GM19395 (cell line): ENCODE results near the gene SGK1.
"Not testable (repeated sequence)": the region's sequence is repeated elsewhere in the genome, so short reads cannot be mapped to it uniquely, and the experiment has no call there.

ENCODE experiments used
- ATAC-seq: cut with Tn5 transposase; IDR thresholded peaks from one replicate; pipeline ENCODE4 v1.9.1; 2021; ENCODE audit warnings: mild to moderate bottlenecking, moderate library complexity; ENCODE audit not compliant: unreplicated experiment

Gene SGK1

DNA sequence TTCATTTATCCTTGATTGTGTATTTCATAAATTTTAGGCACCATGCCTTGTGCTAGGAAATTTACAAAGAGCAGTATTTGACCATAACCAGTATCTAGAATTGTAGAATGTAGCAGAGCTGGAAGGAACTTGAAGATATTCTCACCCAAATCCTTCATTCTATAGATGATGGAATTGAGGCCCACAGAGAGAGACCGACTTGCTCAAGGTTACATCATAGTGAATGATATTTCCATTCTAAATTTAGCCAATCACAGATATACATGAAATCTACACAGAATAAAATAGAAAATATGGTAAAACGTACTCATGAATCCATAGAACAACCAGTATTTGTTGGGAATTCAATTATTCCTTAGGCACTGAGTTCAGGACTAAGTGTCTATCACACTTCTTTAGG, 10.9 kb upstream of the SGK1 start:
- no peak for ATAC-seq

DNA sequence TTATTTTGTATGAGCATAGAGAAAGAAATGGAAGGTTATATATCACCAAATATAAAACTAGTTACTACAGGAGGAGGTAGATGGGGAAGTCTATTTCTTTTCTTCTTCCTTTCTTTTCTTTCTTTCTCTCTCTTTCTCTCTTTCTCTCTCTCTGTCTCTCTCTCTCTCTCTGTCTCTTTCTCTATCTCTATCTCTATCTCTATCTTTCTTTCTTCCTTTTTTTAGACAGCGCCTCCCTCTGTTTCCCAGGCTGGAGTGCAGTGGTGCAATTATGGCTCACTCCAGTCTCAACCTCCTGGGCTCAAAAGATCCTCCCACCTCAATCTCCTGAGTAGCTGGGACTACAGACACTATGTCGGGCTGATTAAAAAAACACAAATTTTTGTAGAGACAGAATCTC, 10.2 kb upstream of the SGK1 start:
- no peak for ATAC-seq

DNA sequence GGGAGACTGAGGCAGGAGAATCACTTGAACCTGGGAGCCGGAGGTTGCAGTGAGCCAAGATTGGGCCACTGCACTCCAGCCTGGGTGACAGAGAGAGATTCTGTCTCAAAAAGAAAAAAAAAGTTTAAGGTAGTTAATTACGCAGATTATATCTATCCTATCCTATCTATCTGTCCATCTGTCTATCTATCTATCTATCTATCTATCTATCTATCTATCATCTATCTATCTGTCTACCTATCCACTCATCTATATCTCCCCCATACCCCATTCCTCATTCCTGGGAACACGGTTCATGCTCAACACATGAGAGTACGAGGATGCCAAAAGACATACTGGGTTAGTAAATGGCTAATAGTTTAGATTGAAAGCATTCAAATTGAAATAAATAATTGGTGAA, 8.3 kb upstream of the SGK1 start:
- not testable (repeated sequence) for ATAC-seq

DNA sequence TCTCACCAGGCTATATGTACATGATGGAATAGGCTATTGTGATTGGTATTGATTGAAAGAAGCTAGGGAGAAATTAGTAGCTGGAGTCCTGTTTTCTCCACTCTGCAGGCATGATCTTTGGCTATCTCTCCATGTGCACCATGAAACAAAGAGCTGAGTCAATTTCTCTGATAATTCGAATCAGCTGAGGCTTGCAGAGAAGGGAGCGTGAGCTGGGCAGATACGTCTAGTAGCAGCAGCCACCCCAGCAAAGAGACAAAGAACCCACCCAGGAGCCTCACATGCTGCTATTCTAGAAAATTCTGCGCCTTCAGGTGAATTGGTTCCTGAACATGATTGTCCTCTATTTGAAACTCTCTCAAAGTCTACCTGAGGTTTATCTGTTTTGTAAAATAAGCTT, 6.9 kb upstream of the SGK1 start:
- ATAC-seq = no peak

DNA sequence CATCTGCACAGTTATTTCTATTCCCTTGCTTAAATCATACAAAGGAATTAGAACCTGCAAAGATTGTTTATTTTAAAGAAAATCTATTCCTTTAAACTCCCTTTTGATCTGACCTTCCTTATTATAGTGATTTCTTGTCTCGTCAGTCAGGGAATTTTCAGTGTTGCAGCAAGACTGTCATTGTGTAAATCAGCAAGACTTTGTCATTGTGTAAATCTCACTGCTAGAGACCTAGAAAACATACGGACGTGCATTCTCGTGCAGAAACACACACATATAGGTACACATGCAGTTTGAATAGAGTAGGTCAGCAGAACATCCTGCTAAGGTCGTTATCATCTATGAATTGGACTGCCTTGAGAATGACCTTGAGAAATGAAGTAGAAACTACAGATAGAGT, 6.2 kb upstream of the SGK1 start:
- ATAC-seq = no peak

DNA sequence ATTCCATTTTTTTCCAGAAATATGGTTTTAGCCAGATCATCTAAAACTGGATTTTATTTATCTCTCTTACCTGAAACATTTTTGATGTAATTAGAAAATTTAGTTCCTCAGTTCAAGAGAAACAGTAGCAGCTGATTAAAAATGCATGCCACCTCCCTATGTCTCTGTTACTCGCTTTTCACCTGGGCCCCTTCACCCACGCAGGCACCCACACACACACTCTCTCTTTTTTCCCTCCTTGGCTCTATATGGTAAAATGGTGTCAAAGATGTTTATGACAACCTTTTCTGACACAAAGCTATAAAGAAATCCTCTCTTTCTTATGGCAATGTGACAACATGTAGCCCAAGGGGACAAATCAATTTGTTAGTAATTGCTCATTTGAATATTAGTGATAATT, 5.8 kb upstream of the SGK1 start:
- no peak for ATAC-seq

DNA sequence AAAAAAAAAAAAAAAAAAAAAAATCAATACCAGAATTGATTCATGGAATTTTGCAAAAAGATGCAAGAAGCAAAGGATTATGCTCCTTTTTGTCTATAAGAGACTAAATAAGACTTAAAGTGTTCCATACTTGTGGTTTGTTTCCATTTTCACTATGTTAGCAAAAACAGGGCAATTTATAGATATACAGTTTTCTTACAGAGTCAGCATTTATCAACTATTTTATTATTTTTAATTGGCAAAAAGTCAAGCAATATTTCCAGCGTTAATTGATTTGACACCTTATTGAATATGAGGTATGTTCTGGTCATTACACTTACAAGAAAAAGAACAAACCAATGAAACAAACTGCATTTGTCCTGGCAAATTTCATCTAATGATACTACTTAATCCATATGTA, 5.4 kb upstream of the SGK1 start:
- ATAC-seq = no peak

DNA sequence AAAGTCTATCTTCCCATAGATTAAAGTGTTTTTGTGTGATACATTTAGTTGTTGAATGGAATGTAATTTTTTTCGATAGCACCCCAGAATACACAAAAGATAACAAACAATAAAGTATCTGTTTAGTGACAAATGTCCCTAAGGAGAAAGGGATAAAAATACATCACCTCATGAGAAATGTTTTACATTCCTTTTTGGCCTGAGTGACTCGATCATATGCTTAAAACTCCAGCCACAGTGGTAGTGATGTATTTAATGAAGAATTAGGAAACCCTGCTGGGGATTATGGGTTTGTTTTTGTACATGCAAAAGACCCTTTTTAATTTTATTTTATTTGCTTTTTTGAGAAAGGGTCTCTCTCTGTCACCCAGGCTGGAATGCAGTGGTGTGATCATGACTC, 4.3 kb upstream of the SGK1 start:
- no peak for ATAC-seq

DNA sequence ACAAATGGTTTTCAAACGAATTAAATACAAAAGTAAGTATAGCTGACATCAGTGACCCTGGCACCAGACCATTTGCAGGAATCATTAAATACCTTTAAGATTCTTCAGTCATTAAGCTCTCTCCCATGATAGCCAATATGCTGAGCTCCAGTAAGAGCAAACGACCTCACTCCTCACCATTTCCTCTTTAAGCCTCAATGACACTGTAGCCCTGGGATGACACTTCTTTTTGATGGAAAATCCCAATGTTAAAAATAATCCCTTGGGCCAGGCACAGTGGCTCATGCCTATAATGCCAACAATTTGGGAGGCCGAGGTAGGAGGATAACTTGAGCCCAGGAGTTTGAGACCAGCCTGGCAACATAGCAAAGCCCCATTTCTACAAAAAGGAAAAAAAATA, 3.3 kb upstream of the SGK1 start:
- ATAC-seq = no peak

DNA sequence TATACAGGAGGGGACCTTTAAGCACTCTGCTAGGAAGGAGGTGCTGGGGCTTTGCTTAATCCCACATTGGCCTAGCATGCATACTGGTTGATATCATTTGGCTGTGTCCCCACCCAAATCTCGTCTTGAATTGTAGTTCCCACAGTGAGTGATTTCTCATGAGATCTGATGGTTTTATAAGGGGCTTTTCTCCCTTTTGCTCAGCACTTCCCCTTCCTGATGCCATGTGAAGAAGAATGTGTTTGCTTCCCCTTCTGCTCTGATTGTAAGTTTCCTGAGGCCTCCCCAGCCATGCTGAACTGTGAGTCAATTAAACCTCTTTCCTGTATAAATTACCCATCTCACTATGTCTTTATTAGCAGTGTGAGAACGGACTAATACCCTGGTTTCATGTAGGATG, 1.8 kb upstream of the SGK1 start:
- ATAC-seq = not testable (repeated sequence)

DNA sequence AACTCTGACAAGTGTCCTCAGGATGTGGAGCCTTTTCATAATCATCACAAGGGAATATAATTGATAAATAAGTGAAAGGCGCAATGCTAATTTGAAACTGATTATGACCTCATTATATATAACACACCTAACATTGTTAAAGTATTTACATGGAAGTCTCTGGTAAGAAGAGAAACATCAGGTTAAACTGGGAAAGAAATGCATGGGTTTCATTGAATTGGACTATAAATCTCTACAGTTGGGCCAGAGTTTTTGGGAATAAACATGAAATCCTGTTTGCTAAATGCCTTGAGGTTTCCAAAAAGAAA, 1.0 kb upstream of the SGK1 start:
- ATAC-seq = no peak

DNA sequence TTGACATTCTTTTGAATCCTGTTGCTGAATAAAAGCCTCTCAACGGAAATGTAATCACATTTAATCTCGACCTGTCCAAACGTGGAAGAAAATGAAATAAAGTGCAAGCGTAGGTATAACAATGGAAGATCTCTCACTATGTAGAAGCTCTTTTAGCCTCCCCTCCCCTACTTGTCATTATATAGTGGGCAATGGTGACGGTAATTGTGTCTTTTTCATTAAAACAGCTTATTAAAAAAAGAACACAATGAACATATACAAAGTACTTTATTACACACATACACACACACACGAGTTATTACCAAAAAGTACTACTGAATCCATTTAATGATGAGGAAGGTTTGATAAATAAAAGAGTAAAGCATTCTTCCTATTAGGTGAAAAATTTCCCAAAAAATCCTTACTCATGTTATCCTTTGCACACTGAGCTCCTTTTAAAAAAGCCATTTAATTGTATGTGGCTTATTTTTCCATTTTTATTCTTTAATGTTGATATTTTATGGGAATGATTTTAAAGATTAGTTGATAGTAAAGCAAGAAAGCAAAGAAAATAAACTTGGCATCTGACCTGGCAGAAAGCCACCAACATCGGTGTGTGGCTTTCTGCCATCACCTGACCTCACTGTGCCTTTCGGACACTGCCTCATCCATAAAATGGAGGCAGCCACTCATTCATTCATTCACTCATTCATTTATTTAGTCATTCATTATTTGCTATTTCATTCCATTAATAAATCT, 493 bp upstream of the SGK1 start:
- no peak for ATAC-seq

DNA sequence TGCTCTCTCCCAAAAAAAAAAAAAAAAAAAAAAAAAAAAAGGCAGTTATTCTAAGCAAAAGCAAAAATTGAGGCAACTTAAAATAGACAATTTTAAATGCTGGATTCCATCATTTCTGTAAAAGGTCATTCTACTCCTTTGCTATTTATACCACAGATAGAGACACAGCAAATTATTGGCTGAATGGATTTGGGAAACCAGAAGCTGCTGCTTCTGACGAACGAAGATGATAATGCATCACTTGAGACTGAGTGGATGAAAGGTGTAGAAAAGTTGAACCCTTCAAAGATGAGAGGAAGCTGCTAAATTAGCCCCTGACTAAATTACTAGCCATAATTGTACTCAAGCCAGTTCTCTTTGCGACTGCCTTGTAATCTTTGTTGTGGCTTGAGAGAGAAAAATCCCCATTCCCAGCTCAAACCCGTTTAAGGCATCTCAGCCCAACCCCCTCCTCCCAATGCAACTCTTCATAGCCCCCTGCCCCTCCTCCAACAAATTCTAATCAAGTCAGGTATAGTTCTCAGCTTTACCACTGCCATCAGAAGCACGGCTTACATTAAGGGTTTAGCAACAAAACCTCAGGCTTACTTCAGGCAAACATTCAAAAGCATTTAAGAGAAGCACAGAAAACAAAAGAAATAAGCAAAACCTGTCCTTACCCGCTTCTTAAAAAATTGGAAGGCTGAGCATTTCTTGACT, 1.0 kb downstream of the SGK1 start:
- ATAC-seq = no peak

DNA sequence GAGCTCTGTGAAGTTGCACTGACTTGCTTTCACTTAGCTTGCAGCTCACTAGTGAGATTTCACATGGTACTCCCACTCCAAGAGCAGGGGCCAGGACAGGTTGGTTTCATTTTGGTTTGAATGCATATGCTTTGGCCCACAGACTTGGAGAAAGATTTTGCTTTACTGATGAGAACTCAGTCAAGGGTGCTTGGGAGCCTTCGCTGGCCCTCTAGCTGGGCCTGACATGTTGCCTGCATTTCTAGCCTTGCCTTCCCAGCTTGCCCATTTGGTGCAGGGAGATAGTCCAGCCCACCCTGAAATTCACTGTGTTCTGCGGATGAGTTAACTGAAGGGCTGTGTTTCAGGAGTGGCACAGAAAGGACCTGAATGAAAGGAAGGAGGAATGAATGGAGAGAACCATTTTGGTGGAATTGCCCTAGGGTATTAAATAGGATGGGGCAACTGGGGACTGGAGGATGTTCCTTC, 1.9 kb downstream of the SGK1 start:
- ATAC-seq = no peak

DNA sequence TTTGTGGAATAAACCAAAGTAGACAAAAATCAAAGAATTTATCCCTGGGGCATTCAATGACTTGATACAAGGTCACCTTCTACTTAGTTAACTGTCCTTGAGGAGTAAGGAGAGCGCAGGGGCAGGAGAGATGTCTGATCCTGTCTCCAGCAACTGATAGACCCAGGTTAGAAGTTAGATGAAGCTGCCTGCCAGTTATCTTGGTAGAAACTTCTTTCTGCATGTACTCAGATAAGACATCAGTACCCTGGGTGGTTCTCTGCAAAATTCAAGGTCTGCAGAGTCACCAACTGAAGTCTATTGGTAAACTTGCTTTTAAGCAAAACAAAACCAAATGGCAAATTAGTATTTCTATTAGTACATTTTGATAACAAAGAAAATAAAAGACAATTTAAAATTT, 2.7 kb downstream of the SGK1 start:
- ATAC-seq = no peak

DNA sequence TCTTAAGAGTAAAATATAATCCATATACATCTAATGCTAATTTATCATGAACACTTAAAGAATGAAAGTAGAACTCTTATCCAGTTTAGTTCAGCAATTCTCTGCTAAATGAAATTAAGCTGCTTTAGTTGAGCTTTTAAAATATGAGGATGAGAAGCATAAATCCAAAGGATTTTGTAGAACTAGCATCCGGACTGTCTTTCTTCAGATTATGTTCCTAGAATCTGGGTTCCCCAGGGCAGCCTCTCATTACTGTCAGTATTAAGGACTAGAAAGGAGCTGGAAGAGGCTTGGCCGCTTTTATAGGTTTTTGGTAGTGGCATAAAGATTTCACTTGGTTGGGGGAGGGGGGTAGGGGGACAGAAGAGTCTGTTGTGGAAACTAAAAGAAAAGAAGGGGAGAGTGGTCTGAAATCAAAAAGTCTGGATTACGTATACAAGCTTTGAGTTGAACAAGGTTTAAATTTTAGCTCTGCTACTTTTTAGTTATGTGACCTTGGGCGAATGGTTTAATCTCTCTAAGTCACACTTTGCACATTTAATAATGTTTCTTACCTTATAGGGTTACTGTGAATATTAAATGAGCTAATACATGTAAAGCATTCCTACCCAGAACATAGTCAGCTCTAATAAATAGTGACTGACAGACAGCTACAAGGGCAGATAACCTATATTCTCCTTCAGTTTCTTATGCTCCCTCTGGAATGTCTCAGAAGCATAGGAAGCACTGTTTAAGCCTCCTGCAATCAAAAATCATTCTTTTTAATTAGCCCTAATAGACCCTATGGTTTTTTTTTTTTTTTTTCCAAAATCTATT, 3.7 kb downstream of the SGK1 start:
- ATAC-seq = no peak

DNA sequence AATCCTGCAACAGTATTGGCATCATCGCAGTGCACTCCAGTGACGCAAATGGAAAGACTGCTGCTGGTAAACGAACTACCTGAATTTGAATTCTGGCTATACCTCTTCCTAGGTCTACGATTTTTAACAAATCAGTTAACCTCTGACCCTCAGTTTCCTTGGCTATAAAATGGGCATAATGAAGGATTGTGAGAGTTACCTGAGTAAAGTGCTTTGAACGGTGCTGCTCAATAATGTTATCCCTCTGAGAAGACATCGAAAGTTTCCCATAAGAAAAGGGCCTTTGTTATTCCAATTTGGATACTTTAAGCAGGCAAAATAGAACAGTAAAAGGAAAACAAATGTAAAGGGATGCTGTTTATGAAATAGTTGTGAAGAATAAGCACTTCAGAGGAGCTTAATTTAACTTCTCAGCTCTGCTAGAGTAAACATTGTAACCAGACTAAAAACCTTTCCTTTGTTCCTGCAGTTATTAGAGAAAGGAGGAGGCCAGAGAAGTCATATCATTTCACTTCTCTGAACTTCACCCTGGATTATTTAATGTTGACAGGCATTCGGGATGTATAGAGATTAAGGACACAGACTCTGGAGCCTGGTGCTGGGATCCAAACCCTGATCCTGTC, 5.8 kb downstream of the SGK1 start:
- no peak for ATAC-seq

DNA sequence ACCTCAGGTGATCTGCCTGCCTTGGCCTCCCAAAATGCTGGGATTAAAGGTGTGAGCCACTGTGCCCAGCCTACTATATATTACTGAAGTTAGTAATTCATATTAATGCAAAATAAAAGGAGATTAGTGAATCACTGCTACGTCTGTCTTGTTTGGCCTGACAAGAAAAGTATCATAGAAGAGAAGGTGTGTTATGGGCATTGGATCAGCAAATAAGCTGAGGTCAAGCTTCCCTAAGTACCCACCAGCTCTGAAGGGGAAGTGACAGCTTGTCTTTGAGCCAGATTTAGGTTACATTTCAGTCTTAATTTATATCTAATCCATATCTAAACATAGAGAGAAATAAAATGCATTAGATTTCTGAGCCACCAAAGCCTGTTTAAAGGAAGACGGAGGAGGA, 7.1 kb downstream of the SGK1 start:
- no peak for ATAC-seq

DNA sequence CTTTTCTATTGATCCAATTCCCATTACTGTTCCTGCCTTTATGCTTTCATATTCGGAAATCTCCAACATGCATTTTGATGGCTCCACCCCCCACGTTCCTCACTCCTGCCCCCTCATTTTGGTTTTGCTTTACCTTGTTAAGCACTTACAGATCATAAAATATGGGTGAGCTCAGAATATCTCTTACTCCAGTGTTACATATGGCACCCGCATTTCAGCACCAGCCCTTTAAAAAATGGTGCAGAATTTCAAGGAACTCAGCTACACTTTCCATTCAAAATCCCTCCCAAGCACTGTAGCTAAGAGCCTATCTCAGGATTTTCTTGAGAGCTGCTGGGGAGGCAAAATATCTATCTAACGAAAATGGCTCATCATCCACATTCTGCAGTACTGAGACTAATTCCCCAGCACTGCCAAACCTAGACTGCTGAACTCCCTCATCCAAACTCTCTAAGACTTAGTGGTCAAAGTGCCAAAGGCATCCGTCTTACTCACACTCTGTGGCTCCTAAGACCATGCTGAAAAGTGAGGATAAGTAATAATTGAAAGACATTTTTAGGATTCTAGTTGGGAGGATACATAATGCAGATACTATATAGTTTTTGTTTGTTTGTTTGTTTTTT, 7.8 kb downstream of the SGK1 start:
- ATAC-seq = no peak

DNA sequence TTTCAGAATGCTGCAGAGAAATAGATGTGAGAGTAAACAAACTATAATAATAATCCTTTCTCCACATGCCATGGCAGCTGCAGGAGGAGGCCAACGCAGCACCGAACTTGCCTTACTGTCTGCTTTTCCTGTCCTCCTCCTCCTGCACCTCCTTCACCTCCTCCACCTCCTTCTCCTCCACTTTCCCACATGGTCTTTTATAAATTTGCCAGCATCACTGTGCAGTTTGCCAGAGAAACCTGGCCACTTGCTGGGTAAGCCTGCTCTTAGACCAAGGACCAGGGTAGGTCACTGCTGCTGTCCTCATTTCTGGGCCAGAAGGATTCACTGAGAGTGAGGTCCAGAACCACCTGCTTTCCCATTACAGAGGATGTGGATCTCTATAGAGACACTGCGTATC, 8.7 kb downstream of the SGK1 start:
- no peak for ATAC-seq

DNA sequence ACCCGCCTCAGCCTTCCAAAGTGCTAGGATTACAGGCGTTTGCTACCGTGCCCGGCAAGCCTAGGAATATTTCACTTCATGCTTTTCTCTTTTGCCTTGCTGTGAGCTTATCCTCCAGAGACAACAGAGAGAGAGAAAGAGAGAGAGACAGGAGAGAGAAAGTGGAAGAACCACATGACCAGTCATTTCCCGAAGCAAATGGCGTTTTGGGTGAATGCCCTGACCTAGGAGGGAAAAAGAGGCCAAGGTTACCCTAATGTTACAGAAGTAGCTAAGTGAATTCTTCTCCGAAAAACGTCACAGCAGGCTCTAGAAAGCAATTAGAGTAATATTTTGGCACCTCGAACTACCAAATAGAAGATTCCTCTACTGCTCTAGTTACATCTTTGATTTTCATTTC, 9.1 kb downstream of the SGK1 start:
- no peak for ATAC-seq
